Stimulated activated CD8-positive, alpha-beta memory T cell treated with anti-CD3 and anti-CD28 coated beads, Interleukin-7, amount 100 ng/mL, for 4 hours (primary cell): ENCODE measurements around the gene GPR61.

Experiments
- DNase-seq, 2 donors: peaks; one replicate each; pipeline ENCODE4 v3.0.0-alpha.2; 2020; ENCODE audit warnings: low read depth in 2 of 2

Gene GPR61, protein sequence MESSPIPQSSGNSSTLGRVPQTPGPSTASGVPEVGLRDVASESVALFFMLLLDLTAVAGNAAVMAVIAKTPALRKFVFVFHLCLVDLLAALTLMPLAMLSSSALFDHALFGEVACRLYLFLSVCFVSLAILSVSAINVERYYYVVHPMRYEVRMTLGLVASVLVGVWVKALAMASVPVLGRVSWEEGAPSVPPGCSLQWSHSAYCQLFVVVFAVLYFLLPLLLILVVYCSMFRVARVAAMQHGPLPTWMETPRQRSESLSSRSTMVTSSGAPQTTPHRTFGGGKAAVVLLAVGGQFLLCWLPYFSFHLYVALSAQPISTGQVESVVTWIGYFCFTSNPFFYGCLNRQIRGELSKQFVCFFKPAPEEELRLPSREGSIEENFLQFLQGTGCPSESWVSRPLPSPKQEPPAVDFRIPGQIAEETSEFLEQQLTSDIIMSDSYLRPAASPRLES

DNA sequence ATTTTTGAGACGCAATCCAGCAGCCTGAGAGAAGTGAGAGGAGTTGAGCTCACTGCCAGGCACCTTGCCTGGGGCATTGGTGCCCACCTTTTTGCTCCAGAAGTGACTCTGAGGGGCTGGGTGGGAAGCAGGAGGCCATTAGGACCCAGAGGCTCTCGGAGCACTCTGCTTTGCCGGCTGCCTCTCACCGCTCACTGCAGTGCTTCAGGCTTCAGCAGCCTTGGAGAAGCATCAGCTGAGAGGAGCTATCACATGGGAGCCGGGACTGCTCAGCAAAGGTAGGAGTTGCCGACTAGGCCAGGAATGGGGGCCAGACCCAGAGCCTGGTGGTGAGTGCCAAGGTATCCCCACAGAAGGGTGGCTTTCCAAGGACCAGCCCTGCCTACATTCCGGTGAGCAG, at the start of gene GPR61:
Gene GPR61, plus strand, starts transcription at position 197 of the 400 bp plus-strand sequence. CDS start 3,151 bp downstream, outside the sequence.
- no peak for DNase-seq

DNA sequence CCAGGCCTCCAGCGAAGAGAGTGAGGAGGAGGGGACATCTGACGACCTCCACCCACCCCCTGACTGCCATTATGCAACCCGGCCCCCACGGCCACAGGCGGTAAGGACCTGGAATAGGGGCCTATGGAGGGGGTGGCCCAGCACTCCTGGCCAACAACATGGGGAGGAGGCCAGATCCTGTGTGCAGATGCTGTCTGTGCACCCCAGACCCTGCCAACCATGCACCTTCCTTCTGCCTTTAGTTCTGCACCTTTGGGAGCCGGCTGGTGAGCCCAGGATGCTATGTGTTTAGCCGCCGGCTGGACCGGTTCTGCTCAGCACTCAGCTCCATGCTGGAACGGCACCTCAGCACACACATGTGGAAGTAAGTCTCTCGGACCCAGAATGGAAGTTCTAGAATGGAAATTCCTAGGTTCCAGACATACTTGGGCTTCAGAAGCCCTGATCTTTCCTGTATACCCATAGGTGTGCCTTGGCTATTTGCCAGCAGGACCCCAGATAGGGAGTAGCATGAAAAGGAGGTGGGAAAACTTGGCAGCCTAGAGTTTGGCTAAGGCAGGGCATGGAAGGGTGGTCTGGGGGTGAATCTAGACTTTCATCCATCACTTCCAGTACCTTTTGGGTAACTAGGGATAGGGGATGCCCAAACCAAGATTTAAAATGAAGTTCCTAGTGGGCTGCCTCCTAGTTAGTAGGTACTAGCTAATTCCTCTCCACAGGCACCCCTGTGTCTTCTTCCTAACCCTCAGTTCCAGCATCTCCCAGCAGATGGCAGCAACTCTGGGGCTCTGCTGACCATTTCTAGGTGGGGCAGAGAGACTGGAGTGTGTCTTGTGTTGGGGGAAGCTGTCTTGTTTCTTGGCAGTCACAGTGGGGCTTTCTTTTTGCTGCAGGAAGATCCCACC, 49.4 kb upstream of the GPR61 start:
- peak; percentile 47 to 52 for DNase-seq

DNA sequence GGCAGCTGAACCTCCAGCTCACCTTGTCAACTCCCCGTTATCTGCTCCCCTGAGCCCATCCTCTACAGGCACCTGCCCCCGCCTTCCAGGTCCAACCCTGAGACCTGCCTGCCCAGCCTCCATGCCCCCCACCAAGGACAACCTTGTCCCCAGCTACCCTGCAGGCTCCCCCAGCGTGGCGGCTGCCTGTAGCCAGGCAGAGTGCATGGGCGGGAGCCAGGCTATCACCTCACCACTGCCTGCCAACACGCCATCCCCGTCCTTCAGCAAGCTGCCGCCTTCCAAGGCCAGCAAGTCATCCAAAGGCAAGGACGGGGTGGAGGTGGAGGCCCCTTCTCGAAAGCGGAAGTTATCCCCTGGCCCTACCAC, 48.8 kb upstream of the GPR61 start:
- DNase-seq = no peak

DNA sequence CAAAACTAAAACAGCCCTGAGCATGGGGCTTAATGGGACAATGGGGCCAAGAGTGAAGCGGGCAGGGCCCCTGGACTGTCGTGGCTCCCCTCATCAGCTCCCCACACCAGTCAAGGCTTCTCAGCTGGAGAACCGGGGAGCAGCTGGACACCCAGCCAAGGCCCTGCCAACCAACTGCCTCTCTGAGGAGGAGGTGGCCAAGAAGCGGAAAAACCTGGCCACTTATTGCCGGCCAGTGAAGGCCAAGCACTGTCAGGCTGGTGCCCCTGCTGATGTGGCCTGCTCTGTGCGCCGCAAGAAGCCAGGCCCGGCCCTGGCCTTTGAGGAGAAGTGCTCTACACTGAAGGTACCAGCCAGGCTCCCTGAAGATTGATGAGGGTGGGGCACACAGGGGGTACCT, 48.3 kb upstream of the GPR61 start:
- DNase-seq = no peak

DNA sequence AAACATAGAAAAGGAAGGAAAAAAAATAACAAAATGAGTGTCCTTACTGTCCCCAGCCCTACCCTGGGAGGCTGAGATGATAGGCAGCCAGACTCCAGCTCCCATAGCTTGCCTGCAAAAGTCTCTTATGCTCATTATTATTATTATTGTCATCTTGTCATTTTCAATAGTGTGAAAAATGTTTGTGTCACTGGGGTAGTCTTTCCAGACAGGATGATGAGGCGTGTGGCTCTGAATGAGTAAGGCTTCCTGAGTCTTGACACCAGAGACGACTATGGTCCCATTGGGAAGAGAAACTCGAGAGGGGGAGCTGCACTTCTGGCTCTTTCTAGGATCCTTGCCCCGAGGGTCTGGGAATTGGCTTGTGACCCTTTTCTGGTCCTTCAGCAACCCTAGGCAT, 46.9 kb upstream of the GPR61 start:
- DNase-seq = no peak

DNA sequence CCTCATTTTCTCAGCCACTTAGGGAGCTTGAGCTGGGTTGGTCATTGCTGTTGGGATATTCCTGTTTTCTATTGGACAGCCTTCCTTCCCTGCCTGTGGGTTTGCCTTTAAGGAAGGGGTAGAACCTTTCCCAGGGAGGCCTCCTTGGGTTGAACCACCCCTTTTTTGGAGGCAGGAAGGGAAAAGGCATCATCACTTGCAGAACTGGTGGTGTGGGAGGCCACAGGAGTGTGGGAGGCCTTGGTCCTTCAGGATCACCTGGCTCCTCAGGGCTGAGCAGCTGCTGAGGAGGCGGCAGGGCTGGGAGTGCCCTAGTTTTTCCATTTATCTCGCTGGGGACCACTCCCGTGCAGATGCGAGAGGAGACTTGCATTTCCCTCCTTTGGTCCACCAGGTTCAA, 46.4 kb upstream of the GPR61 start:
- DNase-seq = no peak

DNA sequence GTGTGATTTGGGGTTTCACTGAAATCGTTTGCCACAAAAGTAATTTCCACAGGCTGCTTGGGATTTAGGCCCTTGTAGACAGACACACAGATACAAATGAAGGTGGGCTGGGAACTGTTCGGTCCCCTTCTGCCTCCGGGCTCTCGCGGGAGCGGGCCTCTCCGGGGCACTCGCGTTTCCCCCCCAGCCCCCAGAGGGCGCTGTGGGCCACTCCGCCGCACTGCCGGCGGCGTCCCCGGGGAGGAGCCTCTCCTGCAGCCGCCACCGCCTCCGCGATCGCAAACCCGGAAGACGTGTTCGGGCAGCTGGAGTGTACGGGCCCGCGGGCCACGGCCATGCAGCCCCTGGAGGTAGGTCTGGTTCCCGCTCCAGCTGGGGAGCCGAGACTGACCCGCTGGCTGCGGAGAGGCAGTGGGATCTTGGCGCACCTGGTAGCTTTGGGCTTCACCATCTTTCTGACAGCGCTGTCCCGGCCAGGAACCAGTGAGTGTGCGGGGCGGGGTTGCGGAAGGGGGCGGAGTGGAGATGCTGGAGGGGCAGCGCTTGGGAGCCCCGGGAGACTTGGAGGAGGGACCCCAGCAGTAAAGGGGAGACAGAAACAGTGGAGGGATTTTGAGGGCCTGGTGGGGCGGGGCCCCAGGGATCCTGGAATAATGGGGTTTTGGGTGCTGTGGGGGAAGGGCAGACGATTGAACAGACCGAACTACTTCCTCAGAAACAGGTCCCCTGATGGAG, 45.7 kb upstream of the GPR61 start, which contains the start of gene CYB561D1:
Gene CYB561D1, plus strand, starts transcription at position 290 of the 735 bp plus-strand sequence. Its CDS starts 46 bp downstream, at position 336.
- DNase-seq = peak; percentile 73 to 83

DNA sequence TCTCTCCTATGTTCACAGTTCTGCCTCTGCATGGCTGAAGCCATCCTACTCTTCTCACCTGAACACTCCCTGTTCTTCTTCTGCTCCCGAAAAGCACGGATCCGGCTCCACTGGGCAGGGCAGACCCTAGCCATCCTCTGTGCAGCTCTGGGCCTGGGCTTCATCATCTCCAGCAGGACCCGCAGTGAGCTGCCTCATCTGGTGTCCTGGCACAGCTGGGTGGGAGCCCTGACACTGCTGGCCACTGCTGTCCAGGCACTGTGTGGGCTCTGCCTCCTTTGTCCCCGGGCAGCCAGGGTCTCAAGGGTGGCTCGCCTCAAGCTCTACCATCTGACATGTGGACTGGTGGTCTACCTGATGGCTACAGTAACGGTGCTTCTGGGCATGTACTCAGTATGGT, 43.9 kb upstream of the GPR61 start:
- no peak for DNase-seq

DNA sequence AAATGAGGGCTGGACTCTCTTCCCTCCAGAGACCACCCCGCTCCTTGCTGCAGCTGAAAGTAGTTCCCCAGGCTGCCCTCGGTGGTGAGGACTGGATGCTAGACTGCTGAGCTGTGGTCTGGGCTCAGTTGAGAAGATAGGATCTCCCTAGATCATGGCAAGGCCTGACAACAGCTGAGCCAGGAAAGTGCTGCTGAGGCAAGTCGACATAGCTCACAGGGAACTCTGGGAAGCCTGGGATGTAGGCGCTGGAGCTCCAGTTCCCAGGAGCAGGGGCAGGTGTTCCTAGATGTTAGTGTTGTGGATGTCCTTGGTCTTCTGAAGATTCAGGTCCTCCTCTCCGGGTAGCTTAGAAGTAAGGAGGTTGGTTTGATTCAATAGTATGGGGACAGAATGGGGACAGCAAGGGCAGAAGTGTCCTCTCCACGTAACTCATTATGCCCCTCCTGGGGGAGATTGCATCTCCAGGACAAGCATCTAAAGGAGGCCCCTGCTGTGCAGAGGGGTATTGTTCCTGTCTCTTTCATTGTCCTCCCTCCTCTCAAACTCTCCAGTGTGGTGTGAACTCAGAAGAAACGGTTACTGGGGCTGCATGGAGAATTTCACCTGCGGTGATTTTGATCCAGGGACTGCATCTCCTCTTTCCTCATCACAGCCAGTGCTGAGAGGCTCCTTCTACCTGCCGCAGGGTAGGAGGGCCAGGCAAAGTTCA, 42.1 kb upstream of the GPR61 start:
- DNase-seq = no peak

DNA sequence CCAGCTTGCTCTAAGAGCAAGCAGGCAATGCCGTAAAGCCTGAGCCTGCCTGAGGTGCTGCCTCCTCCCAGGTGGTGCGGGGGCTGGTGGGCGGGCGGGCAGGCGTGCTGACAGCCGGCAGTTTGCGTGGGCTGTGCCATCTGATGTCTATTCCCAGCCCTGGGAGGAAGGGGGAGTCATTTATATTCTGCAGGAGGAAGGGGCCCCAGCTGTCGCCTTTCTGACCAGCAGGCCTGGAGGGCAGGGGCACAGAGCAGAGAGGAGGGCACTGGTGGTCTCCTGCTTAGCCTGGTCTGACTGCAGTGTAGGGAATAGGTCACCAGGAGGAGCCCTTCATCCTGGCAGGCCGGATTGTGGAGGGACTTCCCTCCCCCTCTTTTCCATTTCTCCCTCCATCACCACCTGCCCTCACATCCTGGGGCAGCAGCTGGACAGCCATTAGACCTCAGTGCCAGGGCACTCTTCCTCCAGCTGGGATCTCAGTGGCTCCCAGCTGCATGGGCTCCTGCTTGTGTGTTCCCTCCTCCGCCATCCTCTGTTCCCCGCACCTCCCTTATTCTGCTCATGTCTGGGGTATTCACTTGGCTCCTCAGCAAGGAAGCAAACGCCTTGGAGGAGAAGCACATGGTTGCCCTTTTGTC, 41.4 kb upstream of the GPR61 start:
- peak; percentile 31 to 44 for DNase-seq

DNA sequence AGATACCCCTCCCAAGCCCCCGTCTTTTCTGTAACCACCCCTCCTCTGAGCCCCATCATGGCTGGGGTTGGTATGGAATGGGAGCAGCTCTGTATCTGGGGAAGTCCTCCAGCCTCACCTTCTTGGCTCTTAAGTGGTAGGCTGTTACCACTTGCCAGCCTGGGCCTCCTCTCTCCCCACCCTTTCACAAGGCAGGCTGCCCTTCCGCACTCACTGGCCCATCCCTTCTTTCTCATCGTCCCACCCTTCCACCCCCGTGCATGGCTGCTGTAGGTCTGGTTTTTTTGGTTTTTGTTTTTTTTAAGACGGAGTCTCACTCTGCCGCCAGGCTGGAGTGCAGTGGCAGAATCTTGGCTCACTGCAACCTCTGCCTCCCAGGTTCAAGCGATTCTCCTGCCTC, 40.6 kb upstream of the GPR61 start:
- no peak for DNase-seq

DNA sequence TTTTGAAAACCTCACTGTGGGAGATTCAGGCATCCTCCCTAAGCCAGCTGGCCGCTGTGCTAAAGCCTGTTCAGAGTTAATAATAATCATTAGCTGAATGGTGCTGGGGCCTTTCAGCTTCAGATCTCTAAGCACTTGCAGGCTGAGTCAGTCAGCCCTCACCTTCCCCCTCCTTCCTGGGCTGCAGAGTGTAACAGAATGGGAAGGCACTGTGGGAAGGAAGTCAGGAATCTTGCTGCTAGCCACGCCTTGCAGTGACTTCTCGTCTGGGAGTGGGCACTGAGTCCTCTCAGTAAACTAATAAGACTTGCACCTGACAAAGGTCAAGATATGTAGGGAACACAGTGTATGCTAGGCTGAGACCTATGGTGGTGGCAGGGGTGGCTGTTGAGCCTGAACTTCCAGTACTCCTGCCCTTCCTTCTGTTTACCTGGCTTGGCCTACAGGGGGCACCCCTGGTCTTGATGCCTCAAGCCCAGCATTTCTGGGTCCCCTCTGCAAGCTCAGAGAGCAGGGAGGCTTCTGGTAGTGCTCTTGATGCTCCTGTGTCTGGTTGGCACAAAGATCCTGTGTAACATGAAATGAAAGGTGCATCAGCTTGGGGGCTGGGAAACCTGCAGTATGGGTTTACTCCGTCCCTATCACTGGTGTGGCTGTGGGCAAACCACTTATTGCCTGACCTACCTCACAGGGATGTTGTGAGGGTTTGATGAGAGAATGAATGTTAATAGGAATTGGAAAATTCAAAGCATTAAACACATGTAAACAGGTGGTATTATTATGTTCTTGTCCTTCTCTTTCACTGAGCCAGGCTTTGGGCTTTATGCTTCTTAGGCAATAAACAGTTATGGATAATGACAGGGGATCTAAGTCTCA, 39.8 kb upstream of the GPR61 start:
- peak; percentile 17 to 33 for DNase-seq

DNA sequence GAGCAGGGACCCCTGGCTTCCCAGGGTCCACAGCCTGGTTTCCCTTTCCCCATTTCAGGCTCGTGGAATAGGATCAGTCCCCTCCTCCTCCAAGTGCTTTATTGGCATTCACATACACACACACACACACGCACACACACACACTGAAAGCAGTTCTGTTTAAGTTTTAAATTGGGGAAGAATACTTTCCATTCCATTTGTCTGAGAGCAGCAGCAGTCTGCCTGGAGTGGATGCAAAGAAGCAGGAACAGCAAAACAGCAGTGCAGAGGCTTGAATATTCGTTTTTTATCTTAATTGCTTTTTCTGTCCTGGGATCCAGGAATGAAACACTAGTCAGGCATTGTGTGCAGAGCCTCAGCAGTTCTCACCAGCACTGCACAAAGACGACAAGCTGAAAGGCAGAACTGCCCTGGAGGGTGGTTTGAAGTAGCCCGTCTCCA, 38.7 kb upstream of the GPR61 start:
- no peak for DNase-seq

DNA sequence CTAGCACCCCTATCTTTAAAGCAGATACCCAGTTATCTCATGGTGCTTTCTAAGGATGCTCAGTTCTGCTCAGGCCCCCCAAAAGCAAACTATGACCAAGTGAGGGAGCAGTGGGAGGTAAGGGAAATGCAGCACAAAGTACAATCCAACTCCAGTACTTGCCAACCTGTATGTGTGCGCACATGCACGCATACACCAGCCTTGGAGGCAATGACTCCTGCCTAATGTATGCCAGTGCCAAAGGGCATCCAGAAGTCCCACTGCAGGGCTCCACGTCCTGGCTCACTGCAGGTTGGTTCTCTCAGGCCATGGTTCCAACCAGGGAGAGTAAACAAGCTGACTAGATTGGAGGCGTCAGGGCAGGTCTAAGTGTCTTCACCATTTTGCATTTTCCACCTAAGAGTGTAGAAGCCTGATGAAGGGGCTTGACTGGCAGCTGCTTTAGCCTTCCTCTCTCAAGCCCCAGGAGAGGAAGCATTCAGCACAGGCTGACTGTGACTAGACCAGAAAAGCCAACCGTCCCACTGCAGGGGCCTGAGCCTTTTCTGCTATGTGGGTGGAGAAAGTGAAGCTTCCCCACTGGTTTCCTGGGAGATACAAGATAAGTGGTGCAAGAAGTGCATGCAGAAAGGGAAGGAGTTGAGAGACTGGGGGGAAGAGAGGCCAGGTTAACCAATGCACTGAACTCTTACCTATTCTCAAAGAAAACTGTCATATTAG, 37.9 kb upstream of the GPR61 start:
- no peak for DNase-seq

DNA sequence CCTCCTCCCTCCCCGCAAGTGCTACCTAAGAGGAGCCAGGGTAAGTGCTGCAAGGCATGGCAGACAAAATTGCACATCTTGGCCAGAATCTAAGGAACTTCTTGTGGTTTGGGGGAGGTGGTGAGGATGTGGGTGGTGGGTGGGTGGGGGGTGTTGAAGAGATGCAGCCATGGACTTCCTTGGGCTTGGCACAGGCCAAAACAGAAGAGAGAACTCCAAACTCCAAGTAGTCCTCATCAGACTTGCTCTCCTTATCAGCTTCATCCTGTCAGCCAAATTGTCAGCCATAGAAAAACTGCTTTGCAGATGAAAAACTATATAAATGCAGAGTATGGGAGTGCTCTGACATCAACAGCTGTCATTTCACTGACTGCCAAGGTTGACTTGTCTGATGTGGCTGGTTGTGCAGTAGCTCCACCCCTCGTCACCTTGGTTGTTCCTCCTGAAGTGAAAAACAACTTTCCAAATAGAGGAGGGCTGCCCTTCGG, 37.3 kb upstream of the GPR61 start:
- DNase-seq = peak in 1 of 2 donors; percentile 22

DNA sequence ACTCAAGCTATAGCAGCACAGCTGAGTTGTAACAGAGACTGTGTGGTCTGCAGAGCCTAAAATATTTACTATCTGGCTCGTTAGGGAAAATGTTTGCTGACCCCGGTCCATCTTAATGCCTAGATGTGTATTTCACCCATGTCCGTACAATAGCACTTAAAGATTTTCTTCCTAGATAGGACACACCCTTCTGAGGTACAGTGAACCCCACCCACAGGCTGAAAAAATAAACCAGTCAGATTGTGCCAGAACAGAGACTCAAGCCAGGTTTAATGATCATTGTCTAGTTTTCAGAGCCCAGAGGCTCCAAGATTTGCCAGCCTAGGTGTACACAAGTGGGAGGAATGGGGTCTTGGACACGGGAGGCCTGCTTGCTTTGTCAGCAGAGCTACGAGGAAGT, 35.7 kb upstream of the GPR61 start:
- no peak for DNase-seq

DNA sequence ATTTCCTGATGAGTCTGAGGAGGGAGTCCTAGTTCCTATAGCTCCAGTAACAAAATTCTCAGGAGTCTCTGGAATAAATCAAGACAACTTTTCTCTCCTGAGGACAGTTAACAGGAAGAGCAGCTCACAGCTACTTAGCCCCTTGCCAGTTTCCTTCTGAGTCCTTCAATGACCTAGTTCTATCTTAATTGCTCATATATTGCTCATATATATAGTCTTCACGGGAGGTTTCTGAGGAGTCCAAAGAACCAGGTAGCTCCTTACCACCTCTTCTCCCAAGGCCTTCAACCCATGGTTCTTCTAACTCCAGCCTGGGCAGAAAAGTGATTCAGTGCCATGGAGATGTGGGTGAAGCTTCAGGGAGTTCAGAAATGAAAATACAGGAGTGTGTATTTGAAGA, 34.7 kb upstream of the GPR61 start:
- no peak for DNase-seq

DNA sequence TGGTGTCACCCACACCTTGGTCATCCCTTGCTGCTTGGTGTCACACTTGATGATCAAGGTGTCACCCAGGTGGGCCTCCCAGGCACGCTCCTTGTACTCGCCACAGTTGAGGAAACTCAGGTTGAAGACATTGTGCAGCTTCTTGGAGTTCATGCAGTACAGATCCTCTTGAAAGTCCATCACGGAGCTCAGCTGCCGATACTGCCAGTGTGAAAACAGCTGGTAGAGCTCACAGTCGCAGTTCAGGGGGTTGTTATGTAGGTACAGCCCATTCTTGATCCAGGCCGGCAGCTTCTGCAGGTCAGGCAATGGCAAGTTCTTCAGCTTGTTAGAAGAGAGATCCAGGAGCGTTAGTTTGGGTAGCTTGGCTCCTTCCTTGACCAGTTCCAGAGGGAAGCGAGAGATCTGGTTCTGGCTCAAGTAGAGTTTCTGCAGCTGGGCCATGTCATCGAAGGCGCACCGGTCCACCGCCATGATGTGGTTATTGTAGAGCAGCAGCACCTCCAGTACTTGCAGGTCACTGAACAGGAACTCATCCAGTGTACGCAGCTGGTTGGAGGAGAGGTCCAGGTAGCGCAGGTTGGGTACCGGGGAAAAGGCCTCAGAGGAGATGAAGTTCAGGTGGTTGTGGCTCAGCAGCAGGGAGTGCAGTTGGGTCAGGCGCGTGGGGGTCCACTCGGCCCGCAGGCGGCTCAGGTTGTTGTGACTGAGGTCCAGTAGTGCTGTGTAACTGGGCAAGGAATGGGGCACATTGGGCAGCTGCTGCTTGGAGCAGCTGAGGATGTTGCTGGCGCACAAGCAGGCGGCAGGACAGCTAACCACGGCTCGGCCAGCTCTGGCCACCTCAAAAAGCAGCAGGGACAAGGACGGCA, 31.4 kb upstream of the GPR61 start:
- DNase-seq = no peak
